Lower leg skin (tissue), 4 donors: Measurements from ENCODE around the gene TUFT1. TPM values are rescaled to one million over a fixed set of nuclear protein-coding genes. Genes with fewer than 3 reads are reported as not detected.
A peak's percentile ranks its signal among the peaks of the same experiment; 100 is the strongest.

Source experiments
- DNase-seq, 2 donors: peaks; one replicate each; pipeline ENCODE4 v3.0.0-alpha.2; 2019; ENCODE audit warnings: low spot score in 2 of 2
- H3K4me3 ChIP-seq: fragments of 200-600 bp; sonication (generic); 2 replicates; pipeline ENCODE4 v1.5.1; 2017; ENCODE audit warnings: mild to moderate bottlenecking, low read depth; ENCODE audit not compliant: poor library complexity, severe bottlenecking
- POLR2A ChIP-seq, 2 donors: fragments of 450-650 bp; IDR thresholded peaks; one replicate each; pipeline ENCODE4 v1.6.1; 2016 to 2017; ENCODE audit warnings: antibody characterized with exemption in 2 of 2, mild to moderate bottlenecking in 1 of 2, moderate library complexity in 1 of 2
- WGBS, 2 donors: methylation state at CpG; one replicate each; pipeline ENCODE4 v1.1.5; 2018; 5-methylcytosine and 5-hydroxymethylcytosine counted together
- intact Hi-C: fragments of 100-400 bp; cut with DNase I; formaldehyde crosslinking; loops from one replicate; pipeline ENCODE4 v1.15.0; 2023; ENCODE audit warnings: low total_unique reads
- total RNA-seq, 4 donors: library from RNA; depleted of rRNA; stranded (reverse); fragments of >200 nt; gene quantifications; one replicate each; pipeline ENCODE4 v1.1.0, GENCODE V29; 2016
- TF ChIP-seq, protein P1 (sequence below), 3 donors: fragments of 450-650 bp; IDR thresholded peaks; one replicate each; pipeline ENCODE4 v1.5.1; 2016; ENCODE audit warnings: antibody characterized with exemption in 3 of 3, mild to moderate bottlenecking in 3 of 3, moderate library complexity in 2 of 3

TUFT1 gene
- total RNA-seq, 4 donors from 2014 or later, result 140 to 186 (median 161) TPM

DNA sequence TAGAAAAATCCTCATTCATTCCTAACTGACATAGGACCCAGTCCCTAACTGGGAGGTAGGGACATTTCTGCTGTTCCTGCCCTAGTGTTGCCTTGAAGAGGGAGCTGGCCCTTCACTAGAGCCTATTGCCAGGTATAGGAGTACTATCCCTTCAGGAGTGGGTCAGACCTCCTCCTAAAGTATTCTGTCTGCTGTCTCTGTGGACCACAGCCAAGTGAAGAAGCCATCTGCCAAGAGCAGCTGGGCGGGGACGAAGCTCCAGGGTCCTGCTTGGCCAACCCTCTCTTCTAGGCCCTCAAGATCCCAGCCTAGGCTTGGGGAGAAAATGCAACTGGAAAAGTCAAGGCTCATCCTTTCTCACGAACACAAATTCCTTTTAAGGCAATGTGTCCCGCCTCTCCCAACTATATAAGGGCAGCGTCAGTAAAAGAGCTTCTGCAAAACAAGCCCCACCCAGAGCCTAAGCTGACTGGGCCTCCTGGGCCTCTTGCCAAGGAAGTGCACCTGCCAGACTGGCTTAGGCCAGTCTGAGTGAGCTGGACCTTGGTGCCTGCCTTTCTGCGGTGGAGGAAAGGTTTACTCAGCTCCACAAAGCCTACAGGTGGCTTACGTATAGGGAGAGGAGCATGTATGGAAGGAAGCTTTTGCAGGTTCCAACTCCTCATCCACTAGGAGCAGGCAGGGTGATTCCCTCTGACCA is 638 bp upstream of the TUFT1 start:
- TF ChIP-seq, protein P1, sequence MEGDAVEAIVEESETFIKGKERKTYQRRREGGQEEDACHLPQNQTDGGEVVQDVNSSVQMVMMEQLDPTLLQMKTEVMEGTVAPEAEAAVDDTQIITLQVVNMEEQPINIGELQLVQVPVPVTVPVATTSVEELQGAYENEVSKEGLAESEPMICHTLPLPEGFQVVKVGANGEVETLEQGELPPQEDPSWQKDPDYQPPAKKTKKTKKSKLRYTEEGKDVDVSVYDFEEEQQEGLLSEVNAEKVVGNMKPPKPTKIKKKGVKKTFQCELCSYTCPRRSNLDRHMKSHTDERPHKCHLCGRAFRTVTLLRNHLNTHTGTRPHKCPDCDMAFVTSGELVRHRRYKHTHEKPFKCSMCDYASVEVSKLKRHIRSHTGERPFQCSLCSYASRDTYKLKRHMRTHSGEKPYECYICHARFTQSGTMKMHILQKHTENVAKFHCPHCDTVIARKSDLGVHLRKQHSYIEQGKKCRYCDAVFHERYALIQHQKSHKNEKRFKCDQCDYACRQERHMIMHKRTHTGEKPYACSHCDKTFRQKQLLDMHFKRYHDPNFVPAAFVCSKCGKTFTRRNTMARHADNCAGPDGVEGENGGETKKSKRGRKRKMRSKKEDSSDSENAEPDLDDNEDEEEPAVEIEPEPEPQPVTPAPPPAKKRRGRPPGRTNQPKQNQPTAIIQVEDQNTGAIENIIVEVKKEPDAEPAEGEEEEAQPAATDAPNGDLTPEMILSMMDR (IDR thresholded peaks at IDR 0.05), result no peak
- no peak for TF ChIP-seq POLR2A (IDR thresholded peaks at IDR 0.05)
- peak; percentile 77 to 93 for DNase-seq
- intact Hi-C loops, result loop anchor here (10.0 kb wide), 1 partner anchor 295 kb away; the partner anchor contains the start of genes C2CD4D and RORC
- 16 to 18% methylated on average over 5 to 7 of the region's 7 CpGs for WGBS, 2 donors
- H3K4me3 ChIP-seq, result no peak overlapping the region

DNA sequence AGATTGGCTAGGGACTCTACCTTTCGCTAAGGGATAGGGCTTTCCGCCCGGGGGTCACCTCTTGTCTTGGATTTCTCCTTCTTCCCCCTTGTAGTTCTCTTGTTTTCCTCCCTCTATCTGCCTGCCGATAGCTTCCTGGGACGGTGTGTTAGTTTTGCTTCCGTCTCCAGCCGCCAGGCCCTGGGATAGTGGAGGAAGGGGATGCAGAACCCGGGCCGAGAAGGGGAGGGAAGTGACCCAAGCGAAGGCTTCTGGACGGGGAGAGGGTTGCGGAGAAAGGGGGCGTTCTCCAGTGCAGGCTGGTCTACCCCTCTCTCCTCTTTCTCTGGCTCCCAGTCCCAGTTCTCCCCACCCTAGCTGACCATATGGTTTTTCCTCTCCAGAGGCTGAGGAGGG is 871 bp downstream of the TUFT1 start:
- peak overlapping the region; percentile 66 for H3K4me3 ChIP-seq
- TF ChIP-seq POLR2A (IDR thresholded peaks at IDR 0.05), result no peak
- TF ChIP-seq, protein P1 (IDR thresholded peaks at IDR 0.05), result no peak
- DNase-seq, result peak; percentile 21 to 85
- 19 to 25% methylated on average over 13 of the region's 13 CpGs for WGBS, 2 donors
- intact Hi-C loops, result no loop called here

DNA sequence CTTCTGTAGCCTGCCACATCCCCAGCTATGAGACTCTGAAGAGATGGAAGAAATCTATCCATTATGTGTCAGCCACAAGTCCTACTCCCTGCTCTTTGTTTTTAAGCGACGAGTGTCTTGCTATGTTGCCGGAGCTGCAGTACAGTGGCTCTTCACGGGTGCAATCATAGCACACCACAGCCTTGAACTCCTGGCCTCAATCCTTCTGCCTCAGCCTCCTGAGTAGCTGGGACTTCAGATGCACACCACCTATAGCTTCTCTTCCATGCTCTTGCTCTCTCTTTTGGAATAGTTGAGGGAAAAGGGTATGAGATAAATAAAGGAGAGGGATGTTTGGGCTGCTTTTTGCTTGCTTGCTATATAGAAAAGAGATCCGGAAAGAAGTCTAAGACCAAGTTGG is 1.6 kb downstream of the TUFT1 start:
- TF ChIP-seq, protein P1 (IDR thresholded peaks at IDR 0.05), result no peak
- WGBS, 2 donors, result 57 to 68% methylated on average over 5 of the region's 5 CpGs
- H3K4me3 ChIP-seq, result no peak overlapping the region
- intact Hi-C loops, result no loop called here
- peak in 1 of 2 donors; percentile 68 for DNase-seq

DNA sequence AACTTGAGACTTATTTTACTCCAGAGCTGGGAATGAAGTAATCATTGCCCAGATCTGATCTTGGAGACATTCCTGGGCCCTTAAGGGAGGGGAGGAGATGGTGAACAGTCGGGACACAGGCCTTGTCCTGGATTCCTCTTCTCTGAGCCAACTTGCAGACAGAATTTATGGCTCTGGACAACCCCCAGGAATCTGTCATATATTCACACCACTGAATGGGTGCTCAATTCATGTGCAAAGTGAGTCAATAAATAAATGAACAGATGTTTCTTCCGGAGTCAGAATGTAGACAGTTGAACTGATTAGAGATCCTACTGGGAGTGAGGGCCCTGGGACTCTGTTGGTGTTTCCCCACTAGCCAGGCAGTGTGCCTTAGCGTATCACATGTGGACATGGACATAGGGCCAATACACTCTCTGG is 2.6 kb downstream of the TUFT1 start:
- TF ChIP-seq, protein P1 (IDR thresholded peaks at IDR 0.05), result no peak
- TF ChIP-seq POLR2A (IDR thresholded peaks at IDR 0.05), result no peak
- H3K4me3 ChIP-seq, result no peak overlapping the region
- intact Hi-C loops, result no loop called here
- DNase-seq, result peak; percentile 68 to 77
- 32 to 39% methylated on average over 3 of the region's 3 CpGs for WGBS, 2 donors

DNA sequence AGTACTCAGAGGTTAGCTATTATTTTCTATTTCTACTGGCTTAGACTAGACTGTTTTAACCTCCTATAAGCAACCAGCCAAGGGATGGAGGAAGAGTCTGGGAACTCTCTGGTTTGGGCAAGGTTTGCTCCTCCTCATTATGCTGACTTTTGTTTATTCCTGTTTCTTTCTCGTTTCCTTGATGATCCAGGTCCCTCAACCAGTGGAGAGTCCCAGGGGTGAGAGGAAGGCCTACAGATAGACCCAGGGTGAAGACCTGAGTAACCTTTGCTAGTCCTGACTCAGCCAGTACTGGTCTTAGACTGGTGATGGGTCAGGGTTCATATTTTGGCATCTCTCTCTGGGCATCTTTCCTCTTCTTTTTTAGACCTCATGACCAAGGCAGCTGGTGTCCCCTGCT is 5.4 kb downstream of the TUFT1 start:
- WGBS, 2 donors, result 27 to 38% methylated on average over 1 of the region's 1 CpG
- H3K4me3 ChIP-seq, result no peak overlapping the region
- intact Hi-C loops, result no loop called here
- no peak for DNase-seq
- TF ChIP-seq POLR2A (IDR thresholded peaks at IDR 0.05), result no peak
- TF ChIP-seq, protein P1 (IDR thresholded peaks at IDR 0.05), result no peak
